ENCODE results near the gene CST3.

DNA sequence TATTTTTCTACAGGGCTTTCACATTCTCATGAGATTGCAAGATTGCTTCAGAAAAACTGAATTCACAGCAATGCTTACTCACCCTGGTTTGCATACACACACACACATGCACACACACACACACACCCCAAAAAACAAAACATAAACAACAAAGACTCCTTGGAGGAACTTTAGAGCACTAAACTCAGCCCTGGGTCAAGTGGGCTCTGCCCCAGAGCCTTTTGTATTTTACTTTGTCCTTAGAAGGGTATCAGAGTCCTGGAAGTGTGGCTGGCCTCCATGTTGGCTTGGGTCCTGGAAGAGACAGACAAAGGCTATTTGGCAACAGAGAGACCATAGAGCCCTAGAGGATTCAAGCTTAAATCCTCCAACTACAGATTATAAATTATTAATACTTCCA is 24.1 kb downstream of the CST3 start:
- no peak for TF ChIP-seq EZH2 (IDR thresholded peaks at IDR 0.05; ENCODE audit: borderline replicate concordance, low read depth, low read length, severe bottlenecking)
- TF ChIP-seq CTCF (IDR thresholded peaks at IDR 0.05; ENCODE audit: borderline replicate concordance, extremely low read depth, low read length, poor library complexity, severe bottlenecking) = no peak

Measured in DND-41 (cell line).